ENCODE results near the gene IQCH.

The IQCH gene

GRCh38 chr15:67394873-67395639 lies 140.5 kb downstream of the IQCH start:
- DNase-seq, result no peak

- DNase-seq, result peak in 4 of 56 donors; percentile 1 to 8 (median 4)
These were observed 141.5 kb downstream of the IQCH start for GRCh38 chr15:67396114-67396513.

GRCh38 chr15:67397139-67397538 lies 142.6 kb downstream of the IQCH start:
- no peak for DNase-seq

GRCh38 chr15:67399925-67400324 lies 145.3 kb downstream of the IQCH start:
- no peak for DNase-seq

- no peak for DNase-seq
These were observed 146.3 kb downstream of the IQCH start for GRCh38 chr15:67400890-67401289.

GRCh38 chr15:67401336-67401735 lies 146.8 kb downstream of the IQCH start:
- no peak for DNase-seq

GRCh38 chr15:67403428-67404154 lies 149.0 kb downstream of the IQCH start:
- no peak for DNase-seq

DNA sequence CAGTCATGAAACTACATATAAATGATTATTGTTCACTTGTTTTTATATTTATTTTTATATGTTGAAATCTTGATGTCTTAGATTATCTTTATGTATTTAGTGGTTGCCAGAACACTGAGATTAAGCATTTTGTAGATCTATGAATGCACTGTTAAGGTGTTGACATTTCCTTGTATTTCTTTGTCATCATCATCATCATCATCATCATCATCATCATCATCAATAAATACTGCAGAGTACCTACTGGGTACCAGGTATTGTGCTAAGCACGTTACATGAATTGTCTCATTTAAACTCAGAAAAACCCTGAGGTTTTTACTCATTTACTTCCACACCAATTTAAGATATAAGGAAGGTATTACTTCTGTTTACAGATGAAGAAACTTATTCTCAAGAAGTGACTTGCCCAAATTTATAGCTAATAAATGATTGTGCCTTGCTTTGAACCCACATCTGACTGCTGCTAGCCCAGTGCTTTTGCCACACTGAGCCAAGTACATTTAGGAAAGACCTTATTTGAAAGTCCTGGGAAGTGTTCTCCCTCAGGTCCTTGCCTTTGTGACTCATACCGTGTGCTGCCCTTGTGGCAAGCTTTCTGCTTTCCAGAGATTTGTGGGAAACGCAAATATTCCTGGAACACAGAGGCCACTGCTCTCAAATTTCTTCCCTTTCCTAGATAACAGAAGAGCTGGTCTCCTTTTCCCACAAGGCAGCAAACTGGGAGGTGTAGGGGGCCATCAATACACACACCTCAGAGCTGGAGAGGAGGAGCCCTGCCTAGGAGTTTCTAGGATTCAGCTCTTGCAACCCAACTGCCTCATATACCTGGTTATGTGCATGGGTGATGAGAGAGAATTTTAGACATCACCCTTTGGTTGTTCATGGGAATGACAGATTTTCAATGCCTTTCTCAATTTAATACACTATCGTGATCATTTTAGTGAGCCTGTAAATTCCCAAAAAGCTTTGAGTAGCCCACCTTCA lies 150.9 kb downstream of the IQCH start:
- no peak for DNase-seq

DNA sequence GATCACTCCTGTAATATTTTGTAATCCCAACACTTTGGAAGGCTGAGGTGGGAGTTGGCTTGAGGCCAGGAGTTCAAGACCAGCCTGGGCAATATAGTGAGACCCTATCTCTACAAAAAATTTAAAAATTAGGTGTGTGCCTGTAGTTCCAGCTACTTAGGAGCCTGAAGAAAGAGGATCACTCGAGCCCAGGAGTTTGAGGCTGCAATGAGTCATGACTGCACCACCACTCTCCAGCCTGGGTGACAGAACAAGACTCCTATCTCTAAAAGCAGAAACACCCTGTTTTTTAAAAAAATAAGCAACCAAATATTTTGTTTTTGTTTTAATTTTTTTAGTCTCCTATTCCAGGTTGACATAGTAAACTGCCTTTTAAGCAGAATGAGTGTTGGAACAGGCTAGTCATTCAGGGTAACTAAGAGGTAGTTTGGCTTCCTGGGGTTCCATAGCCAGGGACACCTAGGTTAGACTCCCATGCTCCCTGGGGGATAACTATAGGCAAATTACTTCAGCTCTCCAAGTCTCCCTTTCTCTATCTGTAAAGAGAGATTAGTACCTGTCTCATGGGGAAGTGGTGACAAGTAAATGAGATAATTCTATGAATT lies 151.8 kb downstream of the IQCH start:
- DNase-seq, result no peak

DNA sequence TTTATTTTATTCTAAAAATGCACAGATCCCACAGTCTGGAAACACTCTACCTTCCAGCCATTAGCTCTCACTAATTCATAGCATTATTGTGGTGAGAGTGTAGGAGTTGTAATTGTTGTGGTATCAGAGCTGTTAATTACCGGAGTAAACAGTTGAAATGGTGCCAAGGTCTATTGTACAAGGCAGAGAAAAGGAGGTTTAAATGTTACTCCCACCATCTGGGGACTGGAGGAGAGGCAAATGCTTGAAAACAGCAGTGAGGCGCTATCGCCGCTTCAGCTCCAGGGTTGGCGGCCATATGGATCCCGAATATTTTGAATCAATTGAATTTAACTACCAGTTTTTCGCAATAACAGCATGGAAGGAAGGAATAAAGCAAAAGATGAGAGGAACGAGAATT lies 153.2 kb downstream of the IQCH start:
- DNase-seq, result no peak

GRCh38 chr15:67409175-67409574 lies 154.6 kb downstream of the IQCH start:
- no peak for DNase-seq

DNA sequence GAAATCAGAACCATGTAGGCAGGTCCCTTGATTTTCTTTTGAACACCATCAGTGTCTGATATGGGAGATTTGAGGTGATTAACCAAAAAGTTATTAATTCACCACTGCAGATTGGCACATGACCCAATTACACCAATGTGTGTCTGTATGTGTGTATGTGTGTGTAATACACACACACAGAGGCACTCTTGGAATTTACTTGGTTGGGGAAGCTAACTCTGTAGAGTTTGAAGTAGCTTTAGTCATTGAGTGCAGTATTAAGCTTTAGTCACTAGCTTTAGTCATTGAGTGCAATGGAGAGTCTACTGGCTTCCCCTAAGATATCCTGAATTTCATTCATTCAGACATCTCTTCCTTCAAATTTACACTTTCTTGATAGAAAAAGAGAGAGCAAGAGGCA lies 156.9 kb downstream of the IQCH start:
- no peak for DNase-seq

DNA sequence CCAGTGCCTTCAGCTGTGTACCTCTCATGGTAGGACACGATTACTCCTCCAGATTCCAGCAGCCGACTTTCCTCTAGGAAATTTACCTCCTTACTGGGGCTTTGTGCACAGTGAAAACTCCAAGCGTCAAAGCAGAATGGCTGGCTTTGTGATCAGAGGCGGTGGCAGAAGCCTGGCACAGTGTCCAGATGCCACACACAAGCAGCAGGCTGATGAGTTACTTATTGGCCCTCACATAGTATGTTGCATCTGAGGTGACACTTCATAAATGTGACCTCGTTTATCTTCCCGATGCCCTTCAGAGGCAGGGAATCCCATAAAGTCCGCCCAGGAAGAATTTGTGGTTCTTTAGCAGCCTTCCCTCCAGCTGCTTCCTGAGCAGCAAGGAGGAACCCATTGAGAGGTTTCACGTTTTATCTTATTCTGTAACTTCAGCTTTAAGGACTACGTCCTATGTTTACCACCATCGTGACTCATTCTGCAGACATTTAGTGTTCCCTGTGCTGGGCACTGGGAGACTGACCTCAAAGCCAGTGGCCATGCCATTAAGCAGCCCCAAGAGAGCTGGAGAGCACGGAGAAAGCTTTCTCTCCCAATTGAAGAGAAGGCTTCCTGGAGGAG lies 159.3 kb downstream of the IQCH start:
- DNase-seq, result peak in 1 of 56 donors; percentile 3

- DNase-seq, result no peak
These were observed 160.6 kb downstream of the IQCH start for GRCh38 chr15:67415181-67415580.

DNA sequence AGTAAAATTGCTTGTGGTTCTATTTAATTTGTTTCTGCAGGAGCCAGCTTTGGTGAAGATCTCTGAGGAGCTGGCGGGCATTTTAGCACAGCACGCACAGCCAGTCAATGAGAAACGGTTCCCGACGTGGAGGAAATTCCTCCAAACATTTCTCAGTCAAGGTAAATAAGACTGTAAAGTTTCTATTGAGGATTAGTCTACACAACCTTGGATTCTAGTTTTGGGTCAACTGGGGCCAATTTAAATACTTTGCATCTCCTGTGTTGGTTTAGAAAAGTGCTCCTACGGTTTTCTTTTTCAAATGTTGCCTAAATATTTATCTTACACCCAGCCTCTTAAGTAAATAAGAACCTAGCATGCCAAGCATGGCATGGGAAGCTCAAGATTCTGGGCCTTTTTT lies 162.3 kb downstream of the IQCH start:
- no peak for DNase-seq

DNA sequence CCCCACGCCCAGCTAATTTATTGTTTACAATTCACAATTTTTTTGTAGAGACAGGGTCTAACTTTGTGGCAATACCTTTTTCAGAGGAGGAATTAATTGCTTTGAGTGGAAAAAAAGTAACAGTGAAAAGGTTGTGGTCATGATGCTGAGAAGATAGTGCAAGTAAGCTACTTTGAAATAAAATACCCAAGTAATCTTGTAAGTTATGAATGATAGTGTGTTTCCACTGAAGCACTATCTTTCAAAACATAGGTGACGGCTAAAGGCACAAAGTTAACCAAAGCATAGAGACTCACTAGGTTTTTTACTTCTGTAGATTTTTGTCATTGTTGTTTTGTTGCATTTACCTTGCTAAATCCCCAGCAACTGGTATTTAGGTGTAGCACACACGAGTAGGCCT lies 165.1 kb downstream of the IQCH start:
- no peak for DNase-seq

DNA sequence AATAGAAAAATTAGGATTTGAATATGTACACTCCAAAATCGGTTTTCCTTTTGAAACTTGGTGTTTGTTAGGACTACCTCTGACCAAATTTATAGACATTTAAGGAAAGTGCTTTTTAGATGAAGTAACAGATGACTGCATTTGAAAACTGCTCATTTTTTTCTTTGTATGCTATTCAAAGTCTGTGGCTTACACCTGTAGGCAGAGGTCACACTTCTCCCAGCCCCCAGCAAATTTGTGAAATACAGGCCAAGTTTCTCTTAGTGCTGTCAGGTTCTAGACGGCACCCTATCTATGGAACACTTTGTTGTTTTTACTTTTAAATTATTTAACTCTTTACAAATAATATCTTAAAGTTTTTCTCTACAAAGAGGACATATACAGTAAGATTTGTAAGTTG lies 165.6 kb downstream of the IQCH start:
- no peak for DNase-seq

DNA sequence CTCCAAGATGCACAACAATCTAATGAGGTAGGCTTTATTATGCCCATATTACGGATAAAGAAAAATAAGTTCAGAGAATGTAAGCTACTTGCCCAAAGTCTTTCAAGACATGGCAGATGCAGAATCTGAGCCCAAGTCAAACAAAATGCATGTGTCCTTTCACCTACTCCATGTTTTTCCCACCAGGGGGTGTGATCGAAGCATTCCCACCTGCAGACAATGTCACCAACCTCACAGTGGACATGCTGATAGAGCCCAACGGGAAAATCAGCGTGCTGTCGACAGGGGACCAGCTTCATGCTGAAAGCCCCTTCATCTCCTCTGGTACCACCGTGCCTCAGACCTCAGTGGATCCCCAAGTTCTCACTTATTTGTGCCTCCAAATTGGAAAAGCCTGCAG lies 166.5 kb downstream of the IQCH start:
- DNase-seq, result no peak

- no peak for DNase-seq
These were observed 167.7 kb downstream of the IQCH start for GRCh38 chr15:67422296-67422695.

DNA sequence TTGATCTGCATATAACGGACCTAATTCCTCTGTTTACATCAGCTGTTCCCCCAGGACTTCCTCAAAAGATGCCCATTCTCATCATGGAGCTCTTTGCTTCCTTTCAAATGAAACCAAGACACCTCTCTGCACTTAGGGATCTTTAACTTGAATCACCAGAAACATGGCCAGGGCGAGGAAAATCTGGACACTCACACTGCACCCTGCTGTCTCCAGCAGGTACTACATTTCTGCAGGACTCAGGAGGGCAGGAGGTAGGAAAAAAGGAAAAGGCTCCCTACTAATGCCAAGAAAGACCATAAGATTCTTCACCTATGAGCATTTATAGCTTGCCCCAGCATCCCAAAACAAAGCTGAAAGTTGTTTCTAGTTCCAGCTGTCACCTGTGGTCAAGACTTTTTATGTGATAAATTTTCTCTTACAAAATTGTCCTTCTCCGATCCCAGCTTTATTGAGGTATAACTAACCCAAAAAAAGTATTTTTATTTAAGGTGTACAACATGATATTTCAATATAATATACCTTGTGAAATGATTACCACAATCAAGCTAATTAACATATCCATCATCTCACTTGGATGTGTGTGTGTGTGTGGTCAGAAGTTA lies 179.0 kb downstream of the IQCH start:
- DNase-seq, result peak in 4 of 56 donors; percentile 1 to 7 (median 4)
